Measurements from ENCODE around the gene PLN. TPM values are rescaled to one million over a fixed set of nuclear protein-coding genes. Genes with fewer than 3 reads are reported as not detected.

PLN gene
- total RNA-seq, 1 donor from 2014 or later: not detected

GRCh38 chr6:118569498-118569897 is 21.4 kb downstream of the PLN start:
- DNase-seq (ENCODE audit: low spot score): no peak
- intact Hi-C loops (cut with micrococcal nuclease): loop anchor here (10.0 kb wide), 1 partner anchor 235 kb away; no protein-coding TSS in a partner anchor
- H3K36me3 Mint-ChIP-seq (ENCODE audit: low read depth): peaks cover 25% of the 10 kb centered on the region
- peaks cover 12% of the 10 kb centered on the region for H3K9me3 Mint-ChIP-seq
- H3K27me3 Mint-ChIP-seq (ENCODE audit: low read depth): no peaks in the 10 kb centered on the region
- H3K4me3 Mint-ChIP-seq (ENCODE audit: low read depth): no peak overlapping the region
- H3K27ac Mint-ChIP-seq: no peak overlapping the region
- peaks cover 18% of the 10 kb centered on the region for H3K4me1 Mint-ChIP-seq (ENCODE audit: low read depth)

- intact Hi-C loops (cut with micrococcal nuclease): no loop called here
These were observed 23.0 kb downstream of the PLN start for GRCh38 chr6:118571121-118571520.

GRCh38 chr6:118574051-118574865 is 26.2 kb downstream of the PLN start:
- Mint-ChIP-seq H3K36me3 (ENCODE audit: low read depth) (peaks cover 60% of the 10 kb centered on the region), H3K27ac (peak overlapping the region; percentile 75), H3K27me3 (ENCODE audit: low read depth) (no peaks in the 10 kb centered on the region), H3K4me3 (ENCODE audit: low read depth) (no peak overlapping the region), H3K9me3 (peaks cover 54% of the 10 kb centered on the region), H3K4me1 (ENCODE audit: low read depth) (peaks cover 3% of the 10 kb centered on the region)
- no peak for DNase-seq (ENCODE audit: low spot score)
- intact Hi-C loops (cut with micrococcal nuclease): no loop called here

More at GRCh38 chr6:118571121-118571520, 23.0 kb downstream of the PLN start:
- peaks cover 28% of the 10 kb centered on the region for H3K9me3 Mint-ChIP-seq
- no peak overlapping the region for H3K4me3 Mint-ChIP-seq (ENCODE audit: low read depth)
- no peak overlapping the region for H3K27ac Mint-ChIP-seq
- no peak for DNase-seq (ENCODE audit: low spot score)
- peaks cover 30% of the 10 kb centered on the region for H3K36me3 Mint-ChIP-seq (ENCODE audit: low read depth)
- no peaks in the 10 kb centered on the region for H3K27me3 Mint-ChIP-seq (ENCODE audit: low read depth)
- H3K4me1 Mint-ChIP-seq (ENCODE audit: low read depth): peaks cover 10% of the 10 kb centered on the region

GRCh38 chr6:118577972-118578371 is 29.9 kb downstream of the PLN start:
- Mint-ChIP-seq H3K4me1 (ENCODE audit: low read depth) (peaks cover 2% of the 10 kb centered on the region), H3K9me3 (peaks cover 67% of the 10 kb centered on the region), H3K27ac (no peak overlapping the region), H3K36me3 (ENCODE audit: low read depth) (peaks cover 95% of the 10 kb centered on the region), H3K4me3 (ENCODE audit: low read depth) (no peak overlapping the region), H3K27me3 (ENCODE audit: low read depth) (no peaks in the 10 kb centered on the region)
- intact Hi-C loops (cut with micrococcal nuclease): no loop called here
- DNase-seq (ENCODE audit: low spot score): no peak

- Mint-ChIP-seq H3K9me3 (peaks cover 63% of the 10 kb centered on the region), H3K36me3 (ENCODE audit: low read depth) (peaks cover 90% of the 10 kb centered on the region), H3K27me3 (ENCODE audit: low read depth) (no peaks in the 10 kb centered on the region)
These were observed 30.5 kb downstream of the PLN start for GRCh38 chr6:118578617-118579016.

GRCh38 chr6:118579786-118580185 is 31.7 kb downstream of the PLN start:
- H3K27ac Mint-ChIP-seq: no peak overlapping the region

More at GRCh38 chr6:118578617-118579016, 30.5 kb downstream of the PLN start:
- intact Hi-C loops (cut with micrococcal nuclease): no loop called here
- Mint-ChIP-seq H3K27ac (no peak overlapping the region), H3K4me3 (ENCODE audit: low read depth) (no peak overlapping the region), H3K4me1 (ENCODE audit: low read depth) (peaks cover 2% of the 10 kb centered on the region)
- no peak for DNase-seq (ENCODE audit: low spot score)

GRCh38 chr6:118580585-118581419 is 32.7 kb downstream of the PLN start:
- peaks cover 68% of the 10 kb centered on the region for H3K36me3 Mint-ChIP-seq (ENCODE audit: low read depth)
- intact Hi-C loops (cut with micrococcal nuclease): no loop called here
- H3K9me3 Mint-ChIP-seq: peaks cover 42% of the 10 kb centered on the region
- no peaks in the 10 kb centered on the region for H3K27me3 Mint-ChIP-seq (ENCODE audit: low read depth)
- H3K27ac Mint-ChIP-seq: no peak overlapping the region
- DNase-seq (ENCODE audit: low spot score): no peak
- peaks cover 2% of the 10 kb centered on the region for H3K4me1 Mint-ChIP-seq (ENCODE audit: low read depth)
- H3K4me3 Mint-ChIP-seq (ENCODE audit: low read depth): no peak overlapping the region

More at GRCh38 chr6:118579786-118580185, 31.7 kb downstream of the PLN start:
- no peak for DNase-seq (ENCODE audit: low spot score)
- H3K9me3 Mint-ChIP-seq: peaks cover 52% of the 10 kb centered on the region
- H3K4me1 Mint-ChIP-seq (ENCODE audit: low read depth): peaks cover 2% of the 10 kb centered on the region
- H3K36me3 Mint-ChIP-seq (ENCODE audit: low read depth): peaks cover 78% of the 10 kb centered on the region
- H3K4me3 Mint-ChIP-seq (ENCODE audit: low read depth): no peak overlapping the region
- no peaks in the 10 kb centered on the region for H3K27me3 Mint-ChIP-seq (ENCODE audit: low read depth)
- intact Hi-C loops (cut with micrococcal nuclease): no loop called here

- DNase-seq (ENCODE audit: low spot score): no peak
- Mint-ChIP-seq H3K36me3 (ENCODE audit: low read depth) (peaks cover 68% of the 10 kb centered on the region), H3K4me3 (ENCODE audit: low read depth) (no peak overlapping the region), H3K27ac (no peak overlapping the region), H3K4me1 (ENCODE audit: low read depth) (peaks cover 2% of the 10 kb centered on the region), H3K9me3 (peaks cover 35% of the 10 kb centered on the region), H3K27me3 (ENCODE audit: low read depth) (no peaks in the 10 kb centered on the region)
- intact Hi-C loops (cut with micrococcal nuclease): no loop called here
These were observed 33.4 kb downstream of the PLN start for GRCh38 chr6:118581489-118581959.

- H3K27me3 Mint-ChIP-seq (ENCODE audit: low read depth): no peaks in the 10 kb centered on the region
- peaks cover 43% of the 10 kb centered on the region for H3K36me3 Mint-ChIP-seq (ENCODE audit: low read depth)
- peaks cover 9% of the 10 kb centered on the region for H3K9me3 Mint-ChIP-seq
- H3K27ac Mint-ChIP-seq: no peak overlapping the region
- intact Hi-C loops (cut with micrococcal nuclease): no loop called here
- H3K4me3 Mint-ChIP-seq (ENCODE audit: low read depth): no peak overlapping the region
- no peak for DNase-seq (ENCODE audit: low spot score)
- H3K4me1 Mint-ChIP-seq (ENCODE audit: low read depth): peaks cover 2% of the 10 kb centered on the region
These were observed 36.8 kb downstream of the PLN start for GRCh38 chr6:118584911-118585310.

GRCh38 chr6:118586746-118587485 is 38.8 kb downstream of the PLN start:
- intact Hi-C loops (cut with micrococcal nuclease): no loop called here
- H3K9me3 Mint-ChIP-seq: no peaks in the 10 kb centered on the region
- H3K36me3 Mint-ChIP-seq (ENCODE audit: low read depth): peaks cover 35% of the 10 kb centered on the region
- no peaks in the 10 kb centered on the region for H3K27me3 Mint-ChIP-seq (ENCODE audit: low read depth)
- H3K4me1 Mint-ChIP-seq (ENCODE audit: low read depth): no peaks in the 10 kb centered on the region
- no peak overlapping the region for H3K4me3 Mint-ChIP-seq (ENCODE audit: low read depth)
- no peak overlapping the region for H3K27ac Mint-ChIP-seq
- no peak for DNase-seq (ENCODE audit: low spot score)

- intact Hi-C loops (cut with micrococcal nuclease): no loop called here
- DNase-seq (ENCODE audit: low spot score): no peak
- Mint-ChIP-seq H3K9me3 (no peaks in the 10 kb centered on the region), H3K4me1 (ENCODE audit: low read depth) (no peaks in the 10 kb centered on the region), H3K27ac (no peak overlapping the region), H3K27me3 (ENCODE audit: low read depth) (no peaks in the 10 kb centered on the region), H3K4me3 (ENCODE audit: low read depth) (no peak overlapping the region), H3K36me3 (ENCODE audit: low read depth) (peaks cover 29% of the 10 kb centered on the region)
These were observed 40.5 kb downstream of the PLN start for GRCh38 chr6:118588626-118589025.

GRCh38 chr6:118589186-118589585 is 41.1 kb downstream of the PLN start:
- Mint-ChIP-seq H3K9me3 (no peaks in the 10 kb centered on the region), H3K4me3 (ENCODE audit: low read depth) (no peak overlapping the region), H3K27ac (no peak overlapping the region), H3K27me3 (ENCODE audit: low read depth) (no peaks in the 10 kb centered on the region), H3K4me1 (ENCODE audit: low read depth) (no peaks in the 10 kb centered on the region), H3K36me3 (ENCODE audit: low read depth) (peaks cover 34% of the 10 kb centered on the region)
- DNase-seq (ENCODE audit: low spot score): no peak
- intact Hi-C loops (cut with micrococcal nuclease): no loop called here

All from activated T-helper 2 cell treated with anti-CD3 and anti-CD28 coated beads, Interferon-gamma antibody, Interleukin-2, Interleukin-4, amounts not matched to agents 10 μg/mL and 5 μg/mL and 100 μg/mL, durations not matched to agents 14 hours and 24 hours and 36 hours (primary cell).